Cardiac muscle cell (in vitro differentiated cells and primary cell): ENCODE data around the gene EYA2. TPM values are rescaled to one million over a fixed set of nuclear protein-coding genes. Genes with fewer than 3 reads are reported as not detected.
"Not testable (repeated sequence)": the region's sequence is repeated elsewhere in the genome, so short reads cannot be mapped to it uniquely, and the experiment has no call there.

Experiments
- DNase-seq, 2 donors: peaks; one replicate each; pipeline versions ENCODE4 v3.0.0 to v3.0.0-alpha.2; 2010 to 2017; ENCODE audit warnings: low read depth in 1 of 2, low spot score in 1 of 2
- H3K27ac ChIP-seq: fragments of 200-600 bp; sonication (generic); 2 replicates; pipeline ENCODE4 v1.5.1; 2016
- H3K27me3 ChIP-seq: fragments of 200-600 bp; sonication (generic); 2 replicates; pipeline ENCODE4 v1.6.0; 2016; ENCODE audit warnings: control low read depth
- H3K36me3 ChIP-seq: fragments of 200-600 bp; sonication (generic); 2 replicates; pipeline ENCODE4 v1.5.1; 2016; ENCODE audit warnings: control low read depth
- H3K4me1 ChIP-seq: fragments of 200-600 bp; sonication (generic); 2 replicates; pipeline ENCODE4 v1.8.1; 2017; ENCODE audit warnings: low read depth, mild to moderate bottlenecking, mixed run types
- H3K4me3 ChIP-seq: fragments of 200-600 bp; sonication (generic); 2 replicates; pipeline ENCODE4 v1.5.1; 2016; ENCODE audit warnings: mild to moderate bottlenecking
- H3K9me3 ChIP-seq: fragments of 200-600 bp; sonication (generic); 2 replicates; pipeline ENCODE4 v1.5.1; 2017; ENCODE audit warnings: low read depth, mild to moderate bottlenecking, control low read depth
- CTCF ChIP-seq: IDR thresholded peaks from 2 replicates; pipeline ENCODE4 v1.5.1; 2012; ENCODE audit warnings: low read depth, mild to moderate bottlenecking, low read length
- polyA plus RNA-seq: library from polyadenylated mRNA; unstranded; fragments of >200 nt; fragmentation: Nextera tagmentation; extraction: Ambion mirVana; gene quantifications from 2 replicates; pipeline ENCODE4 v1.2.1, GENCODE V29; 2016
- total RNA-seq: library from RNA; depleted of rRNA; stranded (reverse); fragments of >200 nt; gene quantifications from 2 replicates; pipeline ENCODE4 v1.2.3, GENCODE V29; 2016

The EYA2 gene
- total and polyA plus RNA-seq, 2 experiments from 2014 or later: 0.30 TPM; not detected in 1

- TF ChIP-seq CTCF: no peak
- no peak for DNase-seq
- no peak overlapping the region for H3K27ac ChIP-seq
These were observed 20.2 kb downstream of the EYA2 start for GRCh38 chr20:46914789-46915379.

GRCh38 chr20:46915575-46916257 is 21.1 kb downstream of the EYA2 start:
- Histone ChIP-seq H3K9me3 (no peaks in the 10 kb centered on the region), H3K4me3 (no peak overlapping the region), H3K27ac (no peak overlapping the region), H3K27me3 (no peaks in the 10 kb centered on the region), H3K4me1 (no peaks in the 10 kb centered on the region), H3K36me3 (no peaks in the 10 kb centered on the region)
- TF ChIP-seq CTCF: no peak
- DNase-seq: no peak

More at GRCh38 chr20:46914789-46915379, 20.2 kb downstream of the EYA2 start:
- Histone ChIP-seq H3K4me1 (no peaks in the 10 kb centered on the region), H3K27me3 (no peaks in the 10 kb centered on the region), H3K9me3 (no peaks in the 10 kb centered on the region), H3K36me3 (no peaks in the 10 kb centered on the region), H3K4me3 (no peak overlapping the region)

- no peak for TF ChIP-seq CTCF
- Histone ChIP-seq H3K4me1 (no peaks in the 10 kb centered on the region), H3K27me3 (no peaks in the 10 kb centered on the region), H3K27ac (no peak overlapping the region), H3K36me3 (no peaks in the 10 kb centered on the region), H3K4me3 (no peak overlapping the region), H3K9me3 (no peaks in the 10 kb centered on the region)
- DNase-seq: no peak
These were observed 21.6 kb downstream of the EYA2 start for GRCh38 chr20:46916258-46916603.

- no peaks in the 10 kb centered on the region for H3K4me1 ChIP-seq
- DNase-seq: no peak
- no peak overlapping the region for H3K27ac ChIP-seq
- TF ChIP-seq CTCF: no peak
- H3K4me3 ChIP-seq: no peak overlapping the region
- no peaks in the 10 kb centered on the region for H3K9me3 ChIP-seq
- H3K36me3 ChIP-seq: no peaks in the 10 kb centered on the region
- no peaks in the 10 kb centered on the region for H3K27me3 ChIP-seq
These were observed 22.5 kb downstream of the EYA2 start for GRCh38 chr20:46917155-46917554.

- H3K27ac ChIP-seq: no peak overlapping the region
- DNase-seq: no peak
- no peaks in the 10 kb centered on the region for H3K36me3 ChIP-seq
- H3K4me3 ChIP-seq: no peak overlapping the region
- no peaks in the 10 kb centered on the region for H3K9me3 ChIP-seq
- H3K27me3 ChIP-seq: no peaks in the 10 kb centered on the region
- TF ChIP-seq CTCF: no peak
- no peaks in the 10 kb centered on the region for H3K4me1 ChIP-seq
These were observed 25.5 kb downstream of the EYA2 start for GRCh38 chr20:46920114-46920513.

GRCh38 chr20:46922841-46923240 is 28.2 kb downstream of the EYA2 start:
- DNase-seq, H3K27ac ChIP-seq, H3K4me1 ChIP-seq, H3K27me3 ChIP-seq, H3K9me3 ChIP-seq, H3K36me3 ChIP-seq, H3K4me3 ChIP-seq: not testable (repeated sequence)
